Esophagus muscularis mucosa (tissue), 4 donors: Measurements from ENCODE around the gene GPR171.

Source experiments
- EP300 ChIP-seq: sonication (generic); formaldehyde crosslinking; IDR thresholded peaks from one replicate; pipeline ENCODE4 v1.6.1; 2017; ENCODE audit warnings: antibody characterized with exemption
- POLR2A ChIP-seq: fragments of 450-650 bp; IDR thresholded peaks from one replicate; pipeline ENCODE4 v1.6.1; 2017; ENCODE audit warnings: antibody characterized with exemption, moderate library complexity, mild to moderate bottlenecking, low read depth
- TF ChIP-seq, protein P1 (sequence below), 3 experiments: fragments of 200-600 bp in 2 of 3; fragments of 450-650 bp in 1 of 3; sonication (generic) in 2 of 3; IDR thresholded peaks; one replicate each; pipeline ENCODE4 v1.5.1; 2017 to 2019; ENCODE audit warnings: antibody characterized with exemption in 3 of 3, mild to moderate bottlenecking in 2 of 3, moderate library complexity in 1 of 3

DNA sequence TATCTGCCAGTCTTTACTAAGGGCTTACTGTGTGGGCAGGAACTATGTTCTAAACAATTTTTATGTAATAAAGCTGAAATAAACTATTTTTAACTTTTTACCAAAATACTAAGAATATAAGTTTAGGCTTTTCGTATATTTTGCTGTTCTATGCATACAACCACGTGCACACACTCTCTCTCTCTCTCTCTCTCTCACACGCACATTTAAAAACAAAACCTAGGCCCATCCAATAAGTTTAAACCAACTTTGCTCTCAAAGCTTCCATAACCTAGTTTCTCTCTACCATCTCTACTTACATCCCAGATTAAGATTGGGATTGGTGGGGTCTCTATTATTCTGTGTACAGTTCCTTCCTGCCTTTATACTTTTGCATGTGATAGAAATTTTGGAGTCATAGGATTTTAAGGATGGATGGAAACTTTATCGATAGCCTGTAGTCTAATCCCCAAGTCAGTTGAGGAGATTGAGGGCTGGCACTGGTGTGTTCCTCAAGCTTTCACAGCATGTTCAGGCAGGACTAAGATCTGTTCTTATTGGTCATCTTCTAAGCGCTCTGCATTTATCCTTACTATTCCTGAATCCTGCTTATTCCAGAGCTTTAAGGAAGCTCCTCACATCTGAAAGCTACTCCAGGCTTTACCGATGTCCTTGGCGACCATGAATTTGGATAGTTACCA lies 1.8 kb downstream of the GPR171 start:
- TF ChIP-seq, protein P1, sequence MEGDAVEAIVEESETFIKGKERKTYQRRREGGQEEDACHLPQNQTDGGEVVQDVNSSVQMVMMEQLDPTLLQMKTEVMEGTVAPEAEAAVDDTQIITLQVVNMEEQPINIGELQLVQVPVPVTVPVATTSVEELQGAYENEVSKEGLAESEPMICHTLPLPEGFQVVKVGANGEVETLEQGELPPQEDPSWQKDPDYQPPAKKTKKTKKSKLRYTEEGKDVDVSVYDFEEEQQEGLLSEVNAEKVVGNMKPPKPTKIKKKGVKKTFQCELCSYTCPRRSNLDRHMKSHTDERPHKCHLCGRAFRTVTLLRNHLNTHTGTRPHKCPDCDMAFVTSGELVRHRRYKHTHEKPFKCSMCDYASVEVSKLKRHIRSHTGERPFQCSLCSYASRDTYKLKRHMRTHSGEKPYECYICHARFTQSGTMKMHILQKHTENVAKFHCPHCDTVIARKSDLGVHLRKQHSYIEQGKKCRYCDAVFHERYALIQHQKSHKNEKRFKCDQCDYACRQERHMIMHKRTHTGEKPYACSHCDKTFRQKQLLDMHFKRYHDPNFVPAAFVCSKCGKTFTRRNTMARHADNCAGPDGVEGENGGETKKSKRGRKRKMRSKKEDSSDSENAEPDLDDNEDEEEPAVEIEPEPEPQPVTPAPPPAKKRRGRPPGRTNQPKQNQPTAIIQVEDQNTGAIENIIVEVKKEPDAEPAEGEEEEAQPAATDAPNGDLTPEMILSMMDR (IDR thresholded peaks at IDR 0.05): no peak
- TF ChIP-seq POLR2A: no peak
- no peak for TF ChIP-seq EP300
